Panc1 (cell line): ENCODE results near the gene CLPTM1. TPM values are rescaled to one million over a fixed set of nuclear protein-coding genes. Genes with fewer than 3 reads are reported as not detected.

ENCODE experiments used
- ATAC-seq: fragments of 200-7000 bp; cut with Tn5 transposase; 2 replicates; pipeline ENCODE4 v1.9.1; 2020; ENCODE audit warnings: mild to moderate bottlenecking, moderate library complexity
- BruUV-seq: library from RNA; stranded (reverse); fragments of 400-500 nt; replicated peaks from 2 replicates; lab custom pipeline; 2021; lab: Mats Ljungman, UMichigan
- CTCF ChIA-PET: fragments of 300-600 bp; sonication (Branson Sonifier 250); formaldehyde crosslinking; loops from one replicate; lab custom pipeline; 2022; ENCODE audit warnings: antibody characterized with exemption; lab: Charles Lee
- POLR2A ChIA-PET: fragments of 300-600 bp; sonication (Branson Sonifier 250); formaldehyde crosslinking; loops from one replicate; lab custom pipeline; 2022; ENCODE audit warnings: antibody characterized with exemption; lab: Charles Lee
- DNase-seq: peaks from one replicate; pipeline ENCODE4 v3.0.0-alpha.2; 2010; ENCODE audit warnings: low read depth, low spot score
- H3K27ac ChIP-seq: 2 replicates; pipeline ENCODE4 v1.5.1; 2011; ENCODE audit warnings: mild to moderate bottlenecking, low read length, inconsistent platforms
- H3K27me3 ChIP-seq: fragments of 200-500 bp; sonication (Bioruptor generic); 2 replicates; pipeline ENCODE4 v1.6.0; 2014; ENCODE audit warnings: low read length, inconsistent platforms; ENCODE audit not compliant: control insufficient read depth, insufficient read depth
- H3K36me3 ChIP-seq: fragments of 200-500 bp; sonication (Bioruptor generic); 2 replicates; pipeline ENCODE4 v1.5.1; 2014; ENCODE audit warnings: inconsistent platforms, mild to moderate bottlenecking, low read length, moderate library complexity; ENCODE audit not compliant: control insufficient read depth, insufficient read depth
- H3K4me1 ChIP-seq: 2 replicates; pipeline ENCODE4 v1.5.1; 2011; ENCODE audit warnings: inconsistent platforms, mild to moderate bottlenecking, low read length, moderate library complexity; ENCODE audit not compliant: control insufficient read depth, insufficient read depth
- H3K4me3 ChIP-seq, 2 experiments: 2 replicates each; pipeline ENCODE4 v1.5.1; 2011 to 2012; ENCODE audit warnings: low read depth in 2 of 2, low read length in 2 of 2, mild to moderate bottlenecking in 2 of 2, inconsistent platforms in 1 of 2, moderate library complexity in 1 of 2
- H3K9me3 ChIP-seq: fragments of 200-500 bp; sonication (Bioruptor generic); 2 replicates; pipeline ENCODE4 v1.5.1; 2014; ENCODE audit warnings: low read depth, mild to moderate bottlenecking, inconsistent platforms, low read length, moderate library complexity; ENCODE audit not compliant: control insufficient read depth, insufficient read depth
- POLR2AphosphoS5 ChIP-seq: IDR thresholded peaks from 2 replicates; pipeline ENCODE4 v1.6.1; 2012; ENCODE audit warnings: mild to moderate bottlenecking, low read depth, low read length, moderate library complexity
- SIN3A ChIP-seq: IDR thresholded peaks from 2 replicates; pipeline ENCODE4 v1.6.1; 2012; ENCODE audit warnings: low read depth, mild to moderate bottlenecking, low read length, moderate library complexity, borderline replicate concordance; ENCODE audit not compliant: insufficient read depth
- TCF7L2 ChIP-seq: IDR thresholded peaks from 2 replicates; pipeline ENCODE4 v1.6.1; 2011; ENCODE audit warnings: mild to moderate bottlenecking, low read depth, low read length, inconsistent platforms
- in situ Hi-C: cut with HindIII; loops from 2 replicates; pipeline ENCODE4 v1.10.0; 2016; ENCODE audit warnings: low sequenced_read_pairs, low pct_unique_long_range_greater_than_20kb
- intact Hi-C: fragments of 100-400 bp; cut with micrococcal nuclease; formaldehyde crosslinking; loops from one replicate; pipeline ENCODE4 v1.10.0; 2022; ENCODE audit not compliant: unreplicated experiment
- total RNA-seq: library from RNA; stranded (reverse); gene quantifications from one replicate; pipeline ENCODE4 v1.2.1, GENCODE V29; 2021; ENCODE audit not compliant: unreplicated experiment
- TF ChIP-seq, protein P1 (sequence below): fragments of 450-650 bp; IDR thresholded peaks from 2 replicates; pipeline ENCODE4 v1.5.1; 2017; ENCODE audit warnings: mild to moderate bottlenecking
- TF ChIP-seq, protein P2 (sequence below), 2 experiments: IDR thresholded peaks; 2 replicates each; pipeline ENCODE4 v1.6.1; 2011 to 2012; ENCODE audit warnings: low read depth in 2 of 2, control low read depth in 1 of 2, low read length in 1 of 2, mild to moderate bottlenecking in 1 of 2, moderate library complexity in 1 of 2; ENCODE audit not compliant: insufficient read depth in 1 of 2

CLPTM1 gene
- total RNA-seq, 1 experiment from 2014 or later: 98.4 TPM

DNA sequence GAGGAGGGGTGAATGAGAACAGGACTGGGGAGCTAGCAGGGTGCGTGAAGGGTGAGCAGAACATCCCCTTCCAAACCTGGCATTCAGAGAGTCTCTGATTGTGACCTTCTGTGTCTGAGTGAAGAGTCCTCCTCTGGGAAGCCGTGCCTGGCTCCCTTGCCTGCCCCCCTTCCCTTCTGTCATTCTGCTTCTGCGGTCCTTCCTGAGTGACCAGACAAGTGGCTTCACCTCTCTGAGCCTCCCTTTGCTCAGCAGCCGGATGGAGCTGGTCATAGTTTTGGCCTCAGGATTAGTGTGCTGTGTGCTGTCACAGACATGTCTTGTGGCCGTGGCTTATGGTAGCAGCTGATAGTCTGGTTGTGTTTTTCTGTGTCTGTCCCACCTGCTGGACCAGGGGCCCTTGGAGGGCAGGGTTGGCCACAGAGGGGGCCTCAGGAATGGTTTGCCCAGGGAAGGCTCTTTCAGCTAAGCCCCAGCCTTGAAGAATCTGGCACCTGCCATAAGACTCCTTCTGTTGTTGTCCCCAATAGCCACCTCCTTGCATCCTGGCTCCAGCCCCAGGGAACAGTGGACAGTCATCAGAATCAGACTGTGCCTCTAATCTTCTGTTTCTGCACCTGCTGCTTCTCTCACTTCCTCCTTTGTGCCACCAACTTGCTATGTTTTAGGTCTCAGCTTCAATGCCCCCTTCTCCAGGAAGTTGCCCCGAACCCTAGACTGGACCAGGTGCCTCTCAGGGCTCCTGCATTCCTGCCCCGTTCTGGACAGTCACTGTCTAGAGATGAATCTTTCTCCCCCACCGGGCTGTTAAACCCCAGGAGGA, 5.9 kb downstream of the CLPTM1 start:
- H3K27ac ChIP-seq: no peak overlapping the region
- no peaks in the 10 kb centered on the region for H3K9me3 ChIP-seq
- H3K4me1 ChIP-seq: peaks cover 4% of the 10 kb centered on the region; the same call in 1 of the 2 replicates
- H3K27me3 ChIP-seq: no peaks in the 10 kb centered on the region
- ATAC-seq (no peak), DNase-seq (no peak)
- BruUV-seq: no TSS peak
- H3K36me3 ChIP-seq: peaks cover 2% of the 10 kb centered on the region; the same call in 1 of the 2 replicates
- no peak overlapping the region for H3K4me3 ChIP-seq
- ChIA-PET CTCF (no interaction called here), POLR2A (no interaction called here)
- TF ChIP-seq, protein P1, sequence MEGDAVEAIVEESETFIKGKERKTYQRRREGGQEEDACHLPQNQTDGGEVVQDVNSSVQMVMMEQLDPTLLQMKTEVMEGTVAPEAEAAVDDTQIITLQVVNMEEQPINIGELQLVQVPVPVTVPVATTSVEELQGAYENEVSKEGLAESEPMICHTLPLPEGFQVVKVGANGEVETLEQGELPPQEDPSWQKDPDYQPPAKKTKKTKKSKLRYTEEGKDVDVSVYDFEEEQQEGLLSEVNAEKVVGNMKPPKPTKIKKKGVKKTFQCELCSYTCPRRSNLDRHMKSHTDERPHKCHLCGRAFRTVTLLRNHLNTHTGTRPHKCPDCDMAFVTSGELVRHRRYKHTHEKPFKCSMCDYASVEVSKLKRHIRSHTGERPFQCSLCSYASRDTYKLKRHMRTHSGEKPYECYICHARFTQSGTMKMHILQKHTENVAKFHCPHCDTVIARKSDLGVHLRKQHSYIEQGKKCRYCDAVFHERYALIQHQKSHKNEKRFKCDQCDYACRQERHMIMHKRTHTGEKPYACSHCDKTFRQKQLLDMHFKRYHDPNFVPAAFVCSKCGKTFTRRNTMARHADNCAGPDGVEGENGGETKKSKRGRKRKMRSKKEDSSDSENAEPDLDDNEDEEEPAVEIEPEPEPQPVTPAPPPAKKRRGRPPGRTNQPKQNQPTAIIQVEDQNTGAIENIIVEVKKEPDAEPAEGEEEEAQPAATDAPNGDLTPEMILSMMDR: no peak
- TF ChIP-seq SIN3A (no peak), POLR2AphosphoS5 (no peak), TCF7L2 (no peak)
- TF ChIP-seq, protein P2, sequence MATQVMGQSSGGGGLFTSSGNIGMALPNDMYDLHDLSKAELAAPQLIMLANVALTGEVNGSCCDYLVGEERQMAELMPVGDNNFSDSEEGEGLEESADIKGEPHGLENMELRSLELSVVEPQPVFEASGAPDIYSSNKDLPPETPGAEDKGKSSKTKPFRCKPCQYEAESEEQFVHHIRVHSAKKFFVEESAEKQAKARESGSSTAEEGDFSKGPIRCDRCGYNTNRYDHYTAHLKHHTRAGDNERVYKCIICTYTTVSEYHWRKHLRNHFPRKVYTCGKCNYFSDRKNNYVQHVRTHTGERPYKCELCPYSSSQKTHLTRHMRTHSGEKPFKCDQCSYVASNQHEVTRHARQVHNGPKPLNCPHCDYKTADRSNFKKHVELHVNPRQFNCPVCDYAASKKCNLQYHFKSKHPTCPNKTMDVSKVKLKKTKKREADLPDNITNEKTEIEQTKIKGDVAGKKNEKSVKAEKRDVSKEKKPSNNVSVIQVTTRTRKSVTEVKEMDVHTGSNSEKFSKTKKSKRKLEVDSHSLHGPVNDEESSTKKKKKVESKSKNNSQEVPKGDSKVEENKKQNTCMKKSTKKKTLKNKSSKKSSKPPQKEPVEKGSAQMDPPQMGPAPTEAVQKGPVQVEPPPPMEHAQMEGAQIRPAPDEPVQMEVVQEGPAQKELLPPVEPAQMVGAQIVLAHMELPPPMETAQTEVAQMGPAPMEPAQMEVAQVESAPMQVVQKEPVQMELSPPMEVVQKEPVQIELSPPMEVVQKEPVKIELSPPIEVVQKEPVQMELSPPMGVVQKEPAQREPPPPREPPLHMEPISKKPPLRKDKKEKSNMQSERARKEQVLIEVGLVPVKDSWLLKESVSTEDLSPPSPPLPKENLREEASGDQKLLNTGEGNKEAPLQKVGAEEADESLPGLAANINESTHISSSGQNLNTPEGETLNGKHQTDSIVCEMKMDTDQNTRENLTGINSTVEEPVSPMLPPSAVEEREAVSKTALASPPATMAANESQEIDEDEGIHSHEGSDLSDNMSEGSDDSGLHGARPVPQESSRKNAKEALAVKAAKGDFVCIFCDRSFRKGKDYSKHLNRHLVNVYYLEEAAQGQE (IDR thresholded peaks at IDR 0.05; ENCODE audit: insufficient read depth in 1 of 2, low read depth in 2 of 2, low read length in 1 of 2): no peak
- intact Hi-C loops: no loop called here
- in situ Hi-C loops: no loop called here

DNA sequence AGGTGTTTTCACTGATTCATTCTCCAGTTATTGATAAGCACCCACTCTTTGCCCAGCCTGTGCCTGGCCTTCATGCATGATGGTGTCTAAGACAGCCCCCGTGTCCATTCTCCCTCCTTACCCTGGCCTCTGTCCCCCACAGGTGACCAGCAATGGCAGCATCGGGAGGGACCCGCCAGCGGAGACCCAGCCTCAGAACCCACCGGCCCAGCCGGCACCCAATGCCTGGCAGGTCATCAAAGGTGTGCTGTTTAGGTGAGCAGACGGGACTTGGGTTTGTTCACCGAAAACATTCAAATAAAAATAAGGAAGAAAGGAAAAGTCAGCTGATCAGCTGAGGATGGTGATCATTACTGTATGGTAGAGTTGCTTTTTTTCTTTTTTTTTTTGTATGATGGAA, 6.6 kb downstream of the CLPTM1 start:
- TF ChIP-seq, protein P2 (IDR thresholded peaks at IDR 0.05; ENCODE audit: insufficient read depth in 1 of 2, low read depth in 2 of 2, low read length in 1 of 2): no peak
- TF ChIP-seq SIN3A (no peak), POLR2AphosphoS5 (no peak), TCF7L2 (no peak)
- TF ChIP-seq, protein P1: no peak
- H3K36me3 ChIP-seq: peaks cover 2% of the 10 kb centered on the region; the same call in 1 of the 2 replicates
- in situ Hi-C loops: no loop called here
- H3K27ac ChIP-seq: no peak overlapping the region
- DNase-seq (no peak), ATAC-seq (no peak)
- H3K9me3 ChIP-seq: no peaks in the 10 kb centered on the region
- ChIA-PET POLR2A (no interaction called here), CTCF (no interaction called here)
- no peaks in the 10 kb centered on the region for H3K27me3 ChIP-seq
- intact Hi-C loops: no loop called here
- BruUV-seq: no TSS peak
- H3K4me3 ChIP-seq: no peak overlapping the region
- H3K4me1 ChIP-seq: no peaks in the 10 kb centered on the region
